Transverse colon (tissue), 3 donors: ENCODE data around the gene B3GALT4.

Source experiments
- POLR2A ChIP-seq: fragments of 450-650 bp; IDR thresholded peaks from one replicate; pipeline ENCODE4 v1.6.1; 2016; ENCODE audit warnings: antibody characterized with exemption, mild to moderate bottlenecking, moderate library complexity
- TF ChIP-seq, protein P1 (sequence below), 5 experiments: fragments of 200-600 bp in 3 of 5; fragments of 450-650 bp in 2 of 5; sonication (generic) in 3 of 5; IDR thresholded peaks; 1 replicate in 2 of 5; 2 replicates in 3 of 5; pipeline ENCODE4 v1.5.1; 2016 to 2017; ENCODE audit warnings: antibody characterized with exemption in 5 of 5, inconsistent platforms in 3 of 5, mild to moderate bottlenecking in 2 of 5, moderate library complexity in 1 of 5

DNA sequence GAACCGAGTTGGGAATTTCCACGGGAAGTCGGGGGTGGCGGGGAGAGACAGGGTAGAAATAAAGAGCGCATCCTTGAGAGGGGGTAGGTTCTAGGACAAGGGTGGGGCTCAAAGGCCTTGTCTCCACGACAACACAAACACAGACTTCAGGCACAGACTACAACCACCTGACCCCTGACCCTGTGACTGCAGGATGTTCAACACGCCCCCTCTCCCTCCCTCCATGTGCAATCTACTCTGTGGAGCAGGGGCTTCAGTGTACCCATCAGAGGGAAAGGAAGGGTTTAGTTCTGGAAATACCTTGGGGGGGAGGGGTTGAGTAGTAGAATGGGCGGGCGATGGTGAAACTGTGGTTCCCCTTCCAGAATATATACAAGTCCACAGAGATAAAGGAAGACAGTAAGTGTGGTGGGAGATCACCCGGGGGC lies 37.6 kb downstream of the B3GALT4 start:
- TF ChIP-seq POLR2A = no peak
- TF ChIP-seq, protein P1, sequence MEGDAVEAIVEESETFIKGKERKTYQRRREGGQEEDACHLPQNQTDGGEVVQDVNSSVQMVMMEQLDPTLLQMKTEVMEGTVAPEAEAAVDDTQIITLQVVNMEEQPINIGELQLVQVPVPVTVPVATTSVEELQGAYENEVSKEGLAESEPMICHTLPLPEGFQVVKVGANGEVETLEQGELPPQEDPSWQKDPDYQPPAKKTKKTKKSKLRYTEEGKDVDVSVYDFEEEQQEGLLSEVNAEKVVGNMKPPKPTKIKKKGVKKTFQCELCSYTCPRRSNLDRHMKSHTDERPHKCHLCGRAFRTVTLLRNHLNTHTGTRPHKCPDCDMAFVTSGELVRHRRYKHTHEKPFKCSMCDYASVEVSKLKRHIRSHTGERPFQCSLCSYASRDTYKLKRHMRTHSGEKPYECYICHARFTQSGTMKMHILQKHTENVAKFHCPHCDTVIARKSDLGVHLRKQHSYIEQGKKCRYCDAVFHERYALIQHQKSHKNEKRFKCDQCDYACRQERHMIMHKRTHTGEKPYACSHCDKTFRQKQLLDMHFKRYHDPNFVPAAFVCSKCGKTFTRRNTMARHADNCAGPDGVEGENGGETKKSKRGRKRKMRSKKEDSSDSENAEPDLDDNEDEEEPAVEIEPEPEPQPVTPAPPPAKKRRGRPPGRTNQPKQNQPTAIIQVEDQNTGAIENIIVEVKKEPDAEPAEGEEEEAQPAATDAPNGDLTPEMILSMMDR (IDR thresholded peaks at IDR 0.05) = no peak
